Calu3 (cell line): ENCODE data around the gene AKAP11. TPM values are rescaled to one million over a fixed set of nuclear protein-coding genes. Genes with fewer than 3 reads are reported as not detected.

Experiments
- BruUV-seq: library from RNA; stranded (reverse); fragments of 400-500 nt; replicated peaks from 2 replicates; lab custom pipeline; 2021; lab: Mats Ljungman, UMichigan
- CTCF ChIA-PET: fragments of 300-600 bp; sonication (Branson Sonifier 250); formaldehyde crosslinking; loops from one replicate; lab custom pipeline; 2022; ENCODE audit warnings: antibody characterized with exemption; lab: Charles Lee
- DNase-seq: peaks from one replicate; pipeline ENCODE4 v3.0.0; 2022
- H3K27ac Mint-ChIP-seq: one replicate; pipeline ENCODE4 v1.8.0; 2022; ENCODE audit warnings: mixed read lengths; ENCODE audit not compliant: unreplicated experiment
- H3K27me3 Mint-ChIP-seq: one replicate; pipeline ENCODE4 v1.8.0; 2022; ENCODE audit warnings: mixed read lengths; ENCODE audit not compliant: unreplicated experiment
- H3K36me3 Mint-ChIP-seq: one replicate; pipeline ENCODE4 v1.8.0; 2022; ENCODE audit warnings: mild to moderate bottlenecking, moderate library complexity, mixed read lengths; ENCODE audit not compliant: insufficient read depth, unreplicated experiment
- H3K4me1 Mint-ChIP-seq: one replicate; pipeline ENCODE4 v1.8.0; 2022; ENCODE audit warnings: mild to moderate bottlenecking, low read depth, mixed read lengths; ENCODE audit not compliant: unreplicated experiment
- H3K4me3 Mint-ChIP-seq: one replicate; pipeline ENCODE4 v1.8.0; 2022; ENCODE audit warnings: mild to moderate bottlenecking, low read depth, moderate library complexity, mixed read lengths; ENCODE audit not compliant: unreplicated experiment
- H3K9me3 Mint-ChIP-seq: one replicate; pipeline ENCODE4 v1.8.0; 2022; ENCODE audit warnings: low read depth, mixed read lengths; ENCODE audit not compliant: unreplicated experiment
- intact Hi-C: fragments of 100-400 bp; cut with micrococcal nuclease; formaldehyde crosslinking; loops from one replicate; pipeline ENCODE4 v1.10.0; 2022; ENCODE audit not compliant: unreplicated experiment
- total RNA-seq: library from RNA; stranded (reverse); gene quantifications from 2 replicates; pipeline ENCODE4 v1.2.3, GENCODE V29; 2022
- TF ChIP-seq, protein P1 (sequence below): fragments of 200-600 bp; IDR thresholded peaks from one replicate; pipeline ENCODE4 v1.8.0; 2022; ENCODE audit warnings: antibody characterized with exemption; ENCODE audit not compliant: unreplicated experiment

AKAP11 gene
- total RNA-seq, 1 experiment from 2014 or later, result 14.2 TPM

- Mint-ChIP-seq H3K27me3 (no peaks in the 10 kb centered on the region), H3K36me3 (peaks cover 5% of the 10 kb centered on the region), H3K4me1 (no peaks in the 10 kb centered on the region), H3K27ac (no peak overlapping the region), H3K4me3 (no peak overlapping the region), H3K9me3 (no peaks in the 10 kb centered on the region)
- no TSS peak for BruUV-seq
- intact Hi-C loops, result no loop called here
- TF ChIP-seq, protein P1, sequence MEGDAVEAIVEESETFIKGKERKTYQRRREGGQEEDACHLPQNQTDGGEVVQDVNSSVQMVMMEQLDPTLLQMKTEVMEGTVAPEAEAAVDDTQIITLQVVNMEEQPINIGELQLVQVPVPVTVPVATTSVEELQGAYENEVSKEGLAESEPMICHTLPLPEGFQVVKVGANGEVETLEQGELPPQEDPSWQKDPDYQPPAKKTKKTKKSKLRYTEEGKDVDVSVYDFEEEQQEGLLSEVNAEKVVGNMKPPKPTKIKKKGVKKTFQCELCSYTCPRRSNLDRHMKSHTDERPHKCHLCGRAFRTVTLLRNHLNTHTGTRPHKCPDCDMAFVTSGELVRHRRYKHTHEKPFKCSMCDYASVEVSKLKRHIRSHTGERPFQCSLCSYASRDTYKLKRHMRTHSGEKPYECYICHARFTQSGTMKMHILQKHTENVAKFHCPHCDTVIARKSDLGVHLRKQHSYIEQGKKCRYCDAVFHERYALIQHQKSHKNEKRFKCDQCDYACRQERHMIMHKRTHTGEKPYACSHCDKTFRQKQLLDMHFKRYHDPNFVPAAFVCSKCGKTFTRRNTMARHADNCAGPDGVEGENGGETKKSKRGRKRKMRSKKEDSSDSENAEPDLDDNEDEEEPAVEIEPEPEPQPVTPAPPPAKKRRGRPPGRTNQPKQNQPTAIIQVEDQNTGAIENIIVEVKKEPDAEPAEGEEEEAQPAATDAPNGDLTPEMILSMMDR, result no peak
- DNase-seq, result no peak
- CTCF ChIA-PET, result no interaction called here
Observed at GRCh38 chr13:42307461-42307860, 35.5 kb downstream of the AKAP11 start.

DNA sequence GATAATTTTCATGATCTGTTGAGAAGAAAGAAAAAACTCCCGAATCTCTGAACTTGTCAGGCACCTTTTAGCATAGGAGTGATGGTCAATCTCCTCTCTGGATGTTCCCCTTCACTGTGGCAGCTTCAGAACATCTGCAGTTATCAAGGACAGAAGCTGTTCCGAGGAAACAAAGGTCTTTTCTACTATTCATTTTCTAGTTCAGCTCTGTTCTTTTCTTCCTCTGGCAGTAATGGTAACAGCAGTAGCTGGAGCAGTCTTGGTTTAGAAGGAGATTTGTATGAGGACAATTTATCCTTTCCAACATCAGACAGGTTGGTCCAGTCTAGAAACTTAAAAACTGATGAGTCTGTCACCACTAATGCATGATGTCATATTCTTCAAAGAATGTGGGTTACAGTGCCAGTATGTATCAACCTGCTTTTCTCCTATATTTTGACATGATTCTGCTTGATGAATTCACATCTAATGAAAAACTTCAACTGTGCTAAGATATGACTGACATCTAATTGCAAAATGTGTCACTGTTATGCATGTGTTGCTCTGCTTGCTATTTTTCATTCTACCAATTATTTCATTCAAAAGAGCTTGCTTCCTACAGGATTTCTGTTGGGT lies 41.0 kb downstream of the AKAP11 start:
- TF ChIP-seq, protein P1, result no peak
- Mint-ChIP-seq H3K27ac (no peak overlapping the region), H3K9me3 (no peaks in the 10 kb centered on the region), H3K27me3 (no peaks in the 10 kb centered on the region), H3K4me1 (no peaks in the 10 kb centered on the region), H3K36me3 (no peaks in the 10 kb centered on the region), H3K4me3 (no peak overlapping the region)
- no TSS peak for BruUV-seq
- CTCF ChIA-PET, result no interaction called here
- DNase-seq, result no peak
- intact Hi-C loops, result no loop called here

DNA sequence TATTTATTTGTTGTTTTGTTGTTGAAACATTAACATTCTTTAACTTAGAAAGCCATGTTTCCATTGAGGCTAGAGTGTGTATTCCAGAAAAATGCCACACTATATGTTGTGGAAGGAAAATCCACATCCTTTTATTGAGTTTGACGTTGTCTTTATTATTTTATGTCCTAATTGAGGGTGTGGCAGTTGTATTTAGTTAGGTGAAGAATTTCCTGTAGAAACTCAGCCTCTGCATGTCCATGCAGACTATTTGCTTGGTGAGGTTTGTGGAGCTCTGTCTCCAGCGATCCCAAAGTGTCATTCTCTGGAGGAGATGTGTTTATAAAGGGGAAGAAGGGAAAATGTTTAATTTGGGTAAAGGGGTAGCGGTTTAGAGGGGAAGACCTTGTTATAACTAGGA lies 46.6 kb downstream of the AKAP11 start:
- Mint-ChIP-seq H3K4me1 (no peaks in the 10 kb centered on the region), H3K4me3 (no peak overlapping the region), H3K27me3 (no peaks in the 10 kb centered on the region), H3K27ac (no peak overlapping the region), H3K36me3 (no peaks in the 10 kb centered on the region), H3K9me3 (no peaks in the 10 kb centered on the region)
- no TSS peak for BruUV-seq
- intact Hi-C loops, result no loop called here
- DNase-seq, result no peak
- TF ChIP-seq, protein P1, result no peak
- CTCF ChIA-PET, result no interaction called here

- DNase-seq, result no peak
- H3K4me3 Mint-ChIP-seq, result no peak overlapping the region
- no peaks in the 10 kb centered on the region for H3K4me1 Mint-ChIP-seq
- H3K36me3 Mint-ChIP-seq, result no peaks in the 10 kb centered on the region
- no TSS peak for BruUV-seq
- H3K27ac Mint-ChIP-seq, result no peak overlapping the region
- intact Hi-C loops, result no loop called here
- no peaks in the 10 kb centered on the region for H3K9me3 Mint-ChIP-seq
- H3K27me3 Mint-ChIP-seq, result no peaks in the 10 kb centered on the region
- CTCF ChIA-PET, result no interaction called here
- TF ChIP-seq, protein P1, result no peak
Observed at GRCh38 chr13:42320375-42320787, 48.4 kb downstream of the AKAP11 start.
